K562 (cell line): ENCODE results near the gene RAMAC. TPM values are rescaled to one million over a fixed set of nuclear protein-coding genes. Genes with fewer than 3 reads are reported as not detected.
A peak's percentile ranks its signal among the peaks of the same experiment; 100 is the strongest.

ENCODE experiments used
- ATAC-seq: fragments of 200-7000 bp; cut with Tn5 transposase; 3 replicates; pipeline ENCODE4 v1.9.1; 2020; ENCODE audit warnings: moderate library complexity
- BruUV-seq: library from RNA; stranded (reverse); fragments of 400-500 nt; replicated peaks from 2 replicates; lab custom pipeline; 2021; lab: Mats Ljungman, UMichigan
- CTCF ChIA-PET: fragments of 300-600 bp; formaldehyde crosslinking; extraction: SDS; loops from one replicate; lab custom pipeline; 2021; ENCODE audit warnings: low intra/inter-chr PET ratio; lab: Yijun Ruan, JAX
- POLR2A ChIA-PET: fragments of 300-600, 350-650 bp; sonication (Branson Sonifier 250); formaldehyde crosslinking; extraction: SDS; loops from one replicate; lab custom pipeline; 2021; ENCODE audit warnings: antibody characterized with exemption, inconsistent platforms; lab: Yijun Ruan, JAX
- DNase-seq, 4 experiments: peaks; one replicate each; pipeline versions ENCODE4 v3.0.0 to v3.0.0-alpha.2; 2011 to 2018; ENCODE audit warnings: low spot score in 3 of 4, mixed read lengths in 3 of 4; ENCODE audit errors: extremely low read depth in 1 of 4
- FAIRE-seq: peaks from 2 replicates; lab custom pipeline; 2011; peaks lifted over from hg19 to GRCh38; lab: Jason Lieb, UNC
- H2AFZ ChIP-seq: 2 replicates; pipeline ENCODE4 v1.6.0; 2011; ENCODE audit warnings: low read depth, low read length, control low read depth, inconsistent platforms
- H3K27ac ChIP-seq: fragments of 200-600 bp; 3 replicates; pipeline ENCODE4 v1.8.0; 2011; ENCODE audit warnings: low read depth, mild to moderate bottlenecking, control low read depth, inconsistent platforms, low read length, moderate library complexity, mixed read lengths; ENCODE audit errors: extremely low read depth
- H3K27me3 ChIP-seq, 2 experiments: fragments of 300-600 bp in 1 of 2; 2 replicates in 1 of 2; 3 replicates in 1 of 2; pipeline versions ENCODE4 v1.6.0 to v1.8.0; 2011; ENCODE audit warnings: inconsistent platforms in 2 of 2, low read length in 2 of 2, mild to moderate bottlenecking in 1 of 2, mixed read lengths in 1 of 2, moderate library complexity in 1 of 2; ENCODE audit not compliant: control insufficient read depth in 2 of 2, insufficient read depth in 2 of 2
- H3K36me3 ChIP-seq: fragments of 300-600 bp; 3 replicates; pipeline ENCODE4 v1.8.0; 2011; ENCODE audit warnings: mild to moderate bottlenecking, low read length, inconsistent platforms; ENCODE audit not compliant: control insufficient read depth, insufficient read depth
- H3K4me1 ChIP-seq, 2 experiments: fragments of 200-600 bp in 1 of 2; replicated peaks in 1 of 2; 2 replicates in 1 of 2; 3 replicates in 1 of 2; pipeline versions ENCODE4 v1.5.1 to v1.8.0; 2011; ENCODE audit warnings: inconsistent platforms in 2 of 2, low read length in 2 of 2, mild to moderate bottlenecking in 1 of 2, mixed read lengths in 1 of 2, moderate library complexity in 1 of 2; ENCODE audit not compliant: control insufficient read depth in 2 of 2, insufficient read depth in 2 of 2
- H3K4me2 ChIP-seq: 2 replicates; pipeline ENCODE4 v1.6.1; 2011; ENCODE audit warnings: low read length, control low read depth, inconsistent platforms, mixed read lengths; ENCODE audit not compliant: insufficient read depth
- H3K4me3 ChIP-seq: fragments of 200-600 bp; sonication (generic), shearing (Covaris generic); 2 replicates; pipeline ENCODE4 v1.5.1; 2016; ENCODE audit warnings: control low read depth, inconsistent platforms
- H3K79me2 ChIP-seq: fragments of 200-600 bp; 3 replicates; pipeline ENCODE4 v1.8.0; 2011; ENCODE audit warnings: low read length, inconsistent platforms; ENCODE audit not compliant: control insufficient read depth, insufficient read depth
- H3K9ac ChIP-seq, 2 experiments: 2 replicates each; pipeline versions ENCODE4 v1.6.0 to v1.6.1; 2011; ENCODE audit warnings: low read depth in 2 of 2, low read length in 2 of 2, control low read depth in 1 of 2, inconsistent platforms in 1 of 2, mild to moderate bottlenecking in 1 of 2, mixed read lengths in 1 of 2; ENCODE audit not compliant: insufficient read depth in 1 of 2
- H3K9me1 ChIP-seq: one replicate; pipeline ENCODE4 v1.6.0; 2011; ENCODE audit warnings: inconsistent platforms, mild to moderate bottlenecking, low read length, moderate library complexity; ENCODE audit not compliant: control insufficient read depth, insufficient read depth
- H3K9me3 ChIP-seq: replicated peaks from 2 replicates; pipeline ENCODE4 v1.5.1; 2011; ENCODE audit warnings: low read depth, low read length, inconsistent platforms; ENCODE audit not compliant: control insufficient read depth, insufficient read depth
- H4K20me1 ChIP-seq: replicated peaks from 2 replicates; pipeline ENCODE4 v1.6.1; 2011; ENCODE audit warnings: low read length, inconsistent platforms, mixed read lengths; ENCODE audit not compliant: control insufficient read depth, insufficient read depth
- HMG20A ChIP-seq: fragments of 450-650 bp; formaldehyde crosslinking; conservative IDR thresholded peaks from 2 replicates; pipeline ENCODE4 v1.4.0; 2020; ENCODE audit warnings: mild to moderate bottlenecking, mixed read lengths
- MEIS2 ChIP-seq: fragments of 450-650 bp; IDR thresholded peaks from 2 replicates; pipeline ENCODE4 v1.6.1; 2014; ENCODE audit warnings: mild to moderate bottlenecking; ENCODE audit not compliant: partially characterized antibody
- PBX2 ChIP-seq, 2 experiments: IDR thresholded peaks in 1 of 2; conservative IDR thresholded peaks in 1 of 2; 2 replicates each; pipeline ENCODE4 v1.6.1; 2016; ENCODE audit warnings: low read depth in 2 of 2, mild to moderate bottlenecking in 1 of 2, missing compliant biosample characterization in 1 of 2, missing genetic modification characterization in 1 of 2, moderate library complexity in 1 of 2
- POLR2H ChIP-seq: IDR thresholded peaks from 2 replicates; pipeline ENCODE4 v1.6.1; 2016; ENCODE audit warnings: missing genetic modification characterization, low read depth, mild to moderate bottlenecking, control low read depth, missing compliant biosample characterization, moderate library complexity
- RBM15 ChIP-seq: fragments of 200-400 bp; formaldehyde crosslinking; IDR thresholded peaks from 2 replicates; pipeline ENCODE4 v1.6.1; 2018; ENCODE audit warnings: mild to moderate bottlenecking, low read length, moderate library complexity; ENCODE audit not compliant: insufficient read depth
- ZNF134 ChIP-seq: fragments of 250-450 bp; sonication (Bioruptor Pico); conservative IDR thresholded peaks from 2 replicates; pipeline ENCODE4 v1.4.0; 2020
- ZNF3 ChIP-seq: fragments of 250-450 bp; sonication (Bioruptor Pico); IDR thresholded peaks from 2 replicates; pipeline ENCODE4 v1.5.0; 2021; ENCODE audit warnings: mild to moderate bottlenecking, moderate library complexity
- WGBS: fragments of 100-300 bp; shearing (Covaris generic); methylation state at CpG from one replicate; pipeline ENCODE4 v1.1.6; 2016; ENCODE audit warnings: low coverage, mixed read lengths; ENCODE audit not compliant: insufficient coverage; ENCODE audit errors: missing lambda C conversion rate; 5-methylcytosine and 5-hydroxymethylcytosine counted together
- in situ Hi-C: fragments of 300-500 bp; cut with MboI; formaldehyde crosslinking; loops from 4 replicates; pipeline ENCODE4 v1.15.0; 2018; ENCODE audit warnings: inconsistent platforms, mixed read lengths
- intact Hi-C: fragments of 100-400 bp; cut with micrococcal nuclease; formaldehyde crosslinking; loops from 2 replicates; pipeline ENCODE4 v1.14.2; 2022
- polyA plus RNA-seq, 8 experiments: library from polyadenylated mRNA; depleted of rRNA in 4 of 8; stranded (reverse) in 5 of 8; unstranded in 3 of 8; fragments of >200 nt; fragmentation: Nextera tagmentation in 2 of 8; fragmentation: Illumina TruSeq in 1 of 8; extraction: Ambion mirVana in 2 of 8; extraction: Trizol in 1 of 8; gene quantifications; 2 replicates each; pipeline versions ENCODE4 v1.2.1 to v1.2.3, GENCODE V29; 2011 to 2014; ENCODE audit warnings: inconsistent platforms in 1 of 8, missing spikeins in 1 of 8
- total RNA-seq, 7 experiments: library from RNA; depleted of rRNA in 6 of 7; stranded (reverse); fragments of >200 nt in 6 of 7; fragmentation: Illumina TruSeq in 2 of 7; extraction: Trizol in 2 of 7; gene quantifications; 2 replicates each; pipeline versions ENCODE4 v1.2.1 to v1.2.3, GENCODE V29; 2011 to 2021; ENCODE audit warnings: low replicate concordance in 1 of 7
- TF ChIP-seq, protein P1 (sequence below), 2 experiments: fragments of 450-650 bp; IDR thresholded peaks; 2 replicates each; pipeline ENCODE4 v1.6.1; 2016

Gene RAMAC
- total and polyA plus RNA-seq, 9 of the 15 experiments (the other 6 are each of a cell fraction or from before 2014, with no cell fraction given): 26.9 to 108 (median 38.4) TPM

GRCh38 chr15:82985688-82986441 is at the start of gene RAMAC (continued):
- TF ChIP-seq, protein P1, sequence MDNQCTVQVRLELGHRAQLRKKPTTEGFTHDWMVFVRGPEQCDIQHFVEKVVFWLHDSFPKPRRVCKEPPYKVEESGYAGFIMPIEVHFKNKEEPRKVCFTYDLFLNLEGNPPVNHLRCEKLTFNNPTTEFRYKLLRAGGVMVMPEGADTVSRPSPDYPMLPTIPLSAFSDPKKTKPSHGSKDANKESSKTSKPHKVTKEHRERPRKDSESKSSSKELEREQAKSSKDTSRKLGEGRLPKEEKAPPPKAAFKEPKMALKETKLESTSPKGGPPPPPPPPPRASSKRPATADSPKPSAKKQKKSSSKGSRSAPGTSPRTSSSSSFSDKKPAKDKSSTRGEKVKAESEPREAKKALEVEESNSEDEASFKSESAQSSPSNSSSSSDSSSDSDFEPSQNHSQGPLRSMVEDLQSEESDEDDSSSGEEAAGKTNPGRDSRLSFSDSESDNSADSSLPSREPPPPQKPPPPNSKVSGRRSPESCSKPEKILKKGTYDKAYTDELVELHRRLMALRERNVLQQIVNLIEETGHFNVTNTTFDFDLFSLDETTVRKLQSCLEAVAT (IDR thresholded peaks at IDR 0.05): peak in 1 of 2 experiments; percentile 74; a peak in 2 of 4 replicates

DNA sequence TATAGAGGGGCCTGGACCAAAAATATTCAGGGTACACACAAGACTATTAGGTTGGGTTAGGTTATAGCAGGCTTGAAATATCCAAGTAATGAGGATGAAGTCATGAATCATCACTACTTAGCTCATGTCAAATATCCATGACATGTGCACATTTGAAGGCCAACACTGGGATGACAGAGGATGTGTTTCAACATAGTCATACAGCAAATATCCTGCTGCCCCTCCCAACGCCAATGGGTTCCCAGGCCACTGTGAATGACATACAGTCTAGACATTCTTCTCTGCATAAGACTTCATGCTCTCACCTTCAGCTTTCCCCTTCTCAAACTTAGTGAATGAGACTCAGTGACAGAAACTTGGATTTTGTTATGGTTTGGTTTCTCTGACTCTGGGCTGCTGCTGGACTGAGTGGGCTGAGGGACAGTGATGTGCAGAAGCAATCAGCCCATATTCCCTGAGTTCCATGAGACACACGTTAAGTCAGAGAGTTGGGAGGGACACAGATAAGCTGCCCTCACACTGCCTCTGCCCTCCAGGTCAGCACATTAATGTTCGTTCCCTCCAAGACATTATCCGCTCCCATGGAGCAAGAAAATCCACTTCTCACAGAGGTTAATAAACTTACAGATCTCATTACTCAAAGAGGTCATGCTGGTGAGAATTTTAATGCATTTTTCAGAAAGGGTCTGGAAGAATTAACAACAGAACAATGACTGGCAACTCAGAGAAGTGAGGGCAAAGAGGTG is 48.9 kb upstream of the RAMAC start:
- Histone ChIP-seq H3K79me2 (no peaks in the 10 kb centered on the region), H3K9ac (no peak overlapping the region), H3K9me1 (no peaks in the 10 kb centered on the region), H3K27ac (no peak overlapping the region), H3K9me3 (no peaks in the 10 kb centered on the region), H3K27me3 (peaks cover 42 to 79% of the 10 kb centered on the region in 2 experiments), H4K20me1 (no peaks in the 10 kb centered on the region), H2AFZ (no peak overlapping the region), H3K4me1 (no peaks in the 10 kb centered on the region), H3K4me3 (no peak overlapping the region), H3K36me3 (no peaks in the 10 kb centered on the region), H3K4me2 (no peak overlapping the region)
- intact Hi-C loops (no loop called here), in situ Hi-C loops (no loop called here)
- TF ChIP-seq ZNF134 (CRISPR knock-in tag) (no peak), HMG20A (CRISPR knock-in tag) (no peak), ZNF3 (CRISPR knock-in tag) (no peak), RBM15 (no peak), MEIS2 (peak; percentile 41), PBX2 (CRISPR knock-in tag; IDR thresholded peaks at IDR 0.05; ENCODE audit: low read depth) (no peak), PBX2 (tag; conservative IDR thresholded peaks at IDR 0.05; ENCODE audit: low read depth) (0 out of 2 replicates have a peak, but pooled peaks have one; percentile 17), POLR2H (no peak)
- no TSS peak for BruUV-seq
- ATAC-seq (no peak), DNase-seq (no peak), FAIRE-seq (no peak)
- ChIA-PET CTCF (no interaction called here), POLR2A (no interaction called here)
- 3% methylated on average over 4 of the region's 4 CpGs for WGBS
